ENCODE results near the gene CDH20.

CDH20 gene

GRCh38 chr18:61542596-61542995, 209.4 kb downstream of the CDH20 start:
- DNase-seq = no peak

- DNase-seq = no peak
Observed at GRCh38 chr18:61543518-61543917, 210.3 kb downstream of the CDH20 start.

GRCh38 chr18:61544178-61544577, 210.9 kb downstream of the CDH20 start:
- DNase-seq = no peak

GRCh38 chr18:61545281-61546245, 212.3 kb downstream of the CDH20 start:
- no peak for DNase-seq

GRCh38 chr18:61546590-61546989, 213.4 kb downstream of the CDH20 start:
- DNase-seq = no peak

GRCh38 chr18:61549416-61549815, 216.2 kb downstream of the CDH20 start:
- no peak for DNase-seq

- no peak for DNase-seq
Observed at GRCh38 chr18:61549889-61550288, 216.7 kb downstream of the CDH20 start.

- DNase-seq = peak; percentile 49
Observed at GRCh38 chr18:61551586-61551985, 218.4 kb downstream of the CDH20 start.

GRCh38 chr18:61553045-61553659, 219.9 kb downstream of the CDH20 start:
- no peak for DNase-seq

GRCh38 chr18:61554117-61554776, 221.0 kb downstream of the CDH20 start:
- DNase-seq = no peak

- no peak for DNase-seq
Observed at GRCh38 chr18:61554946-61555361, 221.7 kb downstream of the CDH20 start.

GRCh38 chr18:61556316-61556715, 223.1 kb downstream of the CDH20 start:
- DNase-seq = no peak

- no peak for DNase-seq
Observed at GRCh38 chr18:61556862-61557261, 223.6 kb downstream of the CDH20 start.

GRCh38 chr18:61569176-61569892, 236.1 kb downstream of the CDH20 start:
- no peak for DNase-seq

GRCh38 chr18:61570070-61570469, 236.8 kb downstream of the CDH20 start:
- no peak for DNase-seq

- no peak for DNase-seq
Observed at GRCh38 chr18:61572084-61572655, 238.9 kb downstream of the CDH20 start.

GRCh38 chr18:61572871-61573270, 239.6 kb downstream of the CDH20 start:
- no peak for DNase-seq

- no peak for DNase-seq
Observed at GRCh38 chr18:61574665-61575064, 241.4 kb downstream of the CDH20 start.

- DNase-seq = no peak
Observed at GRCh38 chr18:61575419-61575818, 242.2 kb downstream of the CDH20 start.

GRCh38 chr18:61578846-61579245, 245.6 kb downstream of the CDH20 start:
- no peak for DNase-seq

GRCh38 chr18:61579581-61579980, 246.4 kb downstream of the CDH20 start:
- DNase-seq = no peak

GRCh38 chr18:61580046-61580445, 246.8 kb downstream of the CDH20 start:
- DNase-seq = no peak

All from activated CD4-positive, alpha-beta T cell treated with anti-CD3 and anti-CD28 coated beads, Interleukin-2, Interleukin-6, amounts not matched to agents 100 ng/mL and 50 ng/mL, durations not matched to agents 16 hours and 8 hours (primary cell).